ENCODE measurements around the gene ZMAT5.

Gene ZMAT5

GRCh38 chr22:29753808-29754657, 12.8 kb downstream of the ZMAT5 start:
- Histone ChIP-seq H3K4me3 (ENCODE audit: severe bottlenecking) (no peak overlapping the region), H3K27me3 (ENCODE audit: insufficient read depth, poor library complexity, severe bottlenecking) (no peaks in the 10 kb centered on the region), H3K36me3 (ENCODE audit: low read depth) (no peaks in the 10 kb centered on the region), H3K9me3 (ENCODE audit: severe bottlenecking) (no peaks in the 10 kb centered on the region), H3K4me1 (ENCODE audit: insufficient read depth, poor library complexity, severe bottlenecking) (no peaks in the 10 kb centered on the region), H3K27ac (ENCODE audit: poor library complexity, severe bottlenecking) (no peak overlapping the region)
- DNase-seq (ENCODE audit: low spot score): no peak
- TF ChIP-seq CTCF (IDR thresholded peaks at IDR 0.05; ENCODE audit: poor library complexity, severe bottlenecking): no peak
- ATAC-seq (ENCODE audit: low read depth): no peak

GRCh38 chr22:29751669-29752068, 15.1 kb downstream of the ZMAT5 start:
- H3K4me1 ChIP-seq (ENCODE audit: insufficient read depth, poor library complexity, severe bottlenecking): no peaks in the 10 kb centered on the region
- ATAC-seq (ENCODE audit: low read depth) (no peak), DNase-seq (ENCODE audit: low spot score) (no peak)
- H3K27me3 ChIP-seq (ENCODE audit: insufficient read depth, poor library complexity, severe bottlenecking): no peaks in the 10 kb centered on the region
- H3K36me3 ChIP-seq (ENCODE audit: low read depth): no peaks in the 10 kb centered on the region
- H3K27ac ChIP-seq (ENCODE audit: poor library complexity, severe bottlenecking): no peak overlapping the region
- no peak overlapping the region for H3K4me3 ChIP-seq (ENCODE audit: severe bottlenecking)
- no peaks in the 10 kb centered on the region for H3K9me3 ChIP-seq (ENCODE audit: severe bottlenecking)
- TF ChIP-seq CTCF (IDR thresholded peaks at IDR 0.05; ENCODE audit: poor library complexity, severe bottlenecking): no peak

- Histone ChIP-seq H3K4me3 (ENCODE audit: severe bottlenecking) (no peak overlapping the region), H3K4me1 (ENCODE audit: insufficient read depth, poor library complexity, severe bottlenecking) (no peaks in the 10 kb centered on the region), H3K27ac (ENCODE audit: poor library complexity, severe bottlenecking) (no peak overlapping the region), H3K36me3 (ENCODE audit: low read depth) (no peaks in the 10 kb centered on the region), H3K9me3 (ENCODE audit: severe bottlenecking) (no peaks in the 10 kb centered on the region), H3K27me3 (ENCODE audit: insufficient read depth, poor library complexity, severe bottlenecking) (no peaks in the 10 kb centered on the region)
- DNase-seq (ENCODE audit: low spot score) (no peak), ATAC-seq (ENCODE audit: low read depth) (no peak)
- no peak for TF ChIP-seq CTCF (IDR thresholded peaks at IDR 0.05; ENCODE audit: poor library complexity, severe bottlenecking)
These were observed 16.0 kb downstream of the ZMAT5 start for GRCh38 chr22:29750559-29751538.

GRCh38 chr22:29750029-29750428, 16.8 kb downstream of the ZMAT5 start:
- no peak overlapping the region for H3K27ac ChIP-seq (ENCODE audit: poor library complexity, severe bottlenecking)
- no peaks in the 10 kb centered on the region for H3K27me3 ChIP-seq (ENCODE audit: insufficient read depth, poor library complexity, severe bottlenecking)
- H3K4me3 ChIP-seq (ENCODE audit: severe bottlenecking): no peak overlapping the region
- DNase-seq (ENCODE audit: low spot score) (no peak), ATAC-seq (ENCODE audit: low read depth) (no peak)
- H3K9me3 ChIP-seq (ENCODE audit: severe bottlenecking): no peaks in the 10 kb centered on the region
- no peak for TF ChIP-seq CTCF (IDR thresholded peaks at IDR 0.05; ENCODE audit: poor library complexity, severe bottlenecking)
- no peaks in the 10 kb centered on the region for H3K36me3 ChIP-seq (ENCODE audit: low read depth)
- peaks cover 6% of the 10 kb centered on the region for H3K4me1 ChIP-seq (ENCODE audit: insufficient read depth, poor library complexity, severe bottlenecking)
